ENCODE results near the gene KLK15. TPM values are rescaled to one million over a fixed set of nuclear protein-coding genes. Genes with fewer than 3 reads are reported as not detected.

Gene KLK15
- total RNA-seq, 4 donors from 2014 or later = not detected

GRCh38 chr19:50822661-50823208 is 10.6 kb downstream of the KLK15 start:
- no peak for TF ChIP-seq CTCF (IDR thresholded peaks at IDR 0.05)
- DNase-seq (ENCODE audit: low spot score) (no peak), ATAC-seq (ENCODE audit: low FRiP score) (no peak)

DNA sequence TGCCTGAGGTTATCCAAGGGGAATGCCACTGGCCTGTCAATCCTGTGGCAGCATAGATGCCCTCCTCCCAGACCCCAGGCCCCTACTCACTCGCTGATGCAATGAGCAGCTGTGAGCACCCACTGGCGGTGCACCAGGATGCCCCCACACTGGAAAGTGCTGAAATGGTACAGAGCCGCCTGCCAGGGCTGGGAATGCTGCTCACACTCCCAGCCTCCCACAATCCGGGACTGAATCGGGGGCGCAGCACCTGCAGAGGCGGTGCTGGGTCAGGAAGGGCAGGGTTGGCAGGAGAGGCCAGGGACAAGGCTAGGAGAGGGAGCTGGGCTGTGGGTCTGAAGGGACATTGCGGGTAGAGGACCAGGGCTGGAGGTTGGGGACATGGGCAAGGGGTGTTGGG is 11.8 kb downstream of the KLK15 start:
- ATAC-seq (ENCODE audit: low FRiP score) (no peak), DNase-seq (ENCODE audit: low spot score) (no peak)
- TF ChIP-seq CTCF (IDR thresholded peaks at IDR 0.05) = no peak

- DNase-seq (ENCODE audit: low spot score) = no peak
- ATAC-seq (ENCODE audit: low FRiP score) = no peak
- no peak for TF ChIP-seq CTCF (IDR thresholded peaks at IDR 0.05)
Observed at GRCh38 chr19:50821248-50821612, 12.1 kb downstream of the KLK15 start.

DNA sequence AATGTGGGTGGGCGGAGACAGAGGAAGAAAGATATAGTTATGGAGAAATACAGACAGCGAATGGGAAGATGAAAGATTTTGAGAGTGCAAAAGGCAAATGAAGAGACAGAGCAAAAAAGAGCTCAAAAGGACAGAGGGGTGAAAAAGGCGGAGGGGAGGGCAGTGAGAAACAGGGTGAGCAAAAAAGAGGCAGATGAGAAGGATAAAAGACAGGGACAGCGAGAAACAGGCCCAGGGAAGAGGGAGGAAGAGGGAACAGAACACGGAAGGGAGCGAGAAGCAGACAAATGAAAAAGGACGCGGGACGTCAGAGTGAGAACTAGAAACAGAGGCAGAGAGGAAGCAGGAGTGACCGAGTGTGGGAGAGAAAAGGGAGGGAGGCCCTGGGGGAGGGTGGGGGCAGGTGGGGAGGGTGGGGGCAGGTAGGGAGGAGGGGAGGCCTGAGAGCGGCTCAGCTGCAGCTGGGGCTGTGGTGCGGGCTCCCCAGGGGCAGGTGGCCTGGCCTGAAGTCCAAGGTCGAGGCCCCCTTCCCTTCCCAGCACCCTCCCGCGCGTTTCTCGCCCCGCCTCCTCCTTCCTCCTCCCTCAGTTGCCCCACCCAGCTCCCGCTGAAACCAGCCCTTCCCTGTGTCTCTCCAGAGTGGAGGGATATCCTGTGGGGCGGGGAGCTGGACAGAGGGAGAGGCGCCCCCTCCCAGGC is 12.7 kb downstream of the KLK15 start:
- ATAC-seq (ENCODE audit: low FRiP score) = peak; percentile 41
- TF ChIP-seq CTCF (IDR thresholded peaks at IDR 0.05) = no peak

DNA sequence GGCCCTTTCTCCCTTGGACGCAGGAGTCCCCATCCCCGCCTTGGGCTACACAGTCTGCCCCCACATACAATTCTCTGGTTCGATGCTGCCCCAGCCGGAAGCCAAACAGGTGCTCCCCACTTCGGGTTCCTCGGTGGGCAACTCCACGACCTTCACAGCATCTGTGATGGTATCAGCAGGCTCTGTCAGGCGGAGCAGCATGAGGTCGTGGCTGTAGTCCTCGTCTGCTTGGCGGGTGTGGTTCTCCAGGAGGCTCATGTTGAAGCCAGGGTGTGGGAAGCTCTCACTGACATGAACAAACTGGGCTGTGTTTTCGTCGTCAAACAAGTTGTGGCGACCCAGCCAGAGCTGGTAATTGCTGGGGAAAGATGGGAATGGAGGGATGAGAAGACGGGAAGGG is 13.3 kb downstream of the KLK15 start:
- TF ChIP-seq CTCF (IDR thresholded peaks at IDR 0.05) = no peak
- ATAC-seq (ENCODE audit: low FRiP score) (no peak), DNase-seq (ENCODE audit: low spot score) (no peak)

More for the DNA sequence above, 12.7 kb downstream of the KLK15 start:
- no peak for DNase-seq (ENCODE audit: low spot score)

- no peak for TF ChIP-seq CTCF (IDR thresholded peaks at IDR 0.05)
- no peak for ATAC-seq (ENCODE audit: low FRiP score)
- DNase-seq (ENCODE audit: low spot score) = no peak
Observed at GRCh38 chr19:50819636-50820035, 13.7 kb downstream of the KLK15 start.

GRCh38 chr19:50818859-50819472 is 14.4 kb downstream of the KLK15 start:
- DNase-seq (ENCODE audit: low spot score) (no peak), ATAC-seq (ENCODE audit: low FRiP score) (no peak)
- no peak for TF ChIP-seq CTCF (IDR thresholded peaks at IDR 0.05)

All from omental fat pad (tissue), 4 donors.